LNCaP clone FGC (cell line): Measurements from ENCODE around the gene NCOR1.

ENCODE experiments used
- DNase-seq: peaks from one replicate; pipeline ENCODE4 v3.0.0-alpha.2; 2011; ENCODE audit warnings: low read depth
- H3K4me3 ChIP-seq: 2 replicates; pipeline ENCODE4 v1.5.1; 2011; ENCODE audit warnings: mild to moderate bottlenecking, low read depth, low read length, control low read depth
- CTCF ChIP-seq: IDR thresholded peaks from 2 replicates; pipeline ENCODE4 v1.5.1; 2012; ENCODE audit warnings: mild to moderate bottlenecking; ENCODE audit not compliant: control insufficient read depth, insufficient read depth; ENCODE audit errors: extremely low read depth

NCOR1 gene

GRCh38 chr17:16091773-16092172 lies 123.6 kb downstream of the NCOR1 start:
- no peak for DNase-seq
- TF ChIP-seq CTCF, result no peak
- no peak overlapping the region for H3K4me3 ChIP-seq

GRCh38 chr17:16086957-16087356 lies 128.4 kb downstream of the NCOR1 start:
- DNase-seq, result no peak
- no peak overlapping the region for H3K4me3 ChIP-seq
- TF ChIP-seq CTCF, result no peak

- peak; percentile 81 for DNase-seq
- no peak for TF ChIP-seq CTCF
- H3K4me3 ChIP-seq, result no peak overlapping the region
Measured at GRCh38 chr17:16085066-16085699, 130.2 kb downstream of the NCOR1 start.

GRCh38 chr17:16083223-16083622 lies 132.1 kb downstream of the NCOR1 start:
- no peak for DNase-seq
- no peak for TF ChIP-seq CTCF
- H3K4me3 ChIP-seq, result no peak overlapping the region

GRCh38 chr17:16081507-16082087 lies 133.7 kb downstream of the NCOR1 start:
- no peak for TF ChIP-seq CTCF
- no peak overlapping the region for H3K4me3 ChIP-seq
- DNase-seq, result no peak

- H3K4me3 ChIP-seq, result no peak overlapping the region
- DNase-seq, result no peak
- no peak for TF ChIP-seq CTCF
Measured at GRCh38 chr17:16080366-16080765, 135.0 kb downstream of the NCOR1 start.

GRCh38 chr17:16075949-16076348 lies 139.4 kb downstream of the NCOR1 start:
- no peak for DNase-seq
- no peak overlapping the region for H3K4me3 ChIP-seq
- no peak for TF ChIP-seq CTCF
